T-helper 2 cell treated with Interferon-gamma antibody and Interleukin-4, amounts not matched to agents 100 ng/mL and 5 ng/mL, for 36 hours (primary cell): Measurements from ENCODE around the gene NUDT7. TPM values are rescaled to one million over a fixed set of nuclear protein-coding genes. Genes with fewer than 3 reads are reported as not detected.

ENCODE experiments used
- intact Hi-C: fragments of 100-400 bp; cut with micrococcal nuclease; formaldehyde crosslinking; loops from one replicate; pipeline ENCODE4 v1.15.1; 2023
- total RNA-seq: library from RNA; stranded (reverse); gene quantifications from 2 replicates; pipeline ENCODE4 v1.2.3, GENCODE V29; 2022

Gene NUDT7
- 6.7 and 7.3 TPM in 2 replicates for total RNA-seq

- intact Hi-C loops = loop anchor here (1.0 kb wide), 3 partner anchors 377 to 532 kb away; partner anchors contain the start of gene WWOX
Observed at GRCh38 chr16:77722309-77723107, at the start of gene NUDT7. TSS of gene NUDT7 (plus strand) at chr16:77722514. CDS start at chr16:77722583, 69 bp downstream.

- intact Hi-C loops = loop anchor here (1.0 to 2.0 kb wide), 4 partner anchors 107 to 424 kb away; partner anchors contain the start of gene WWOX
Observed at GRCh38 chr16:77674888-77675287, 47.4 kb upstream of the NUDT7 start.

GRCh38 chr16:77675464-77676324 is 46.6 kb upstream of the NUDT7 start:
- intact Hi-C loops = loop anchor here (1.0 to 2.0 kb wide), 4 partner anchors 107 to 423 kb away; partner anchors contain the start of gene WWOX

- intact Hi-C loops = no loop called here
Observed at GRCh38 chr16:77677129-77677528, 45.2 kb upstream of the NUDT7 start.

GRCh38 chr16:77679391-77679790 is 42.9 kb upstream of the NUDT7 start:
- intact Hi-C loops = no loop called here

- intact Hi-C loops = no loop called here
Observed at GRCh38 chr16:77679901-77680300, 42.4 kb upstream of the NUDT7 start.

- intact Hi-C loops = no loop called here
Observed at GRCh38 chr16:77680496-77680895, 41.8 kb upstream of the NUDT7 start.

GRCh38 chr16:77682586-77682985 is 39.7 kb upstream of the NUDT7 start:
- intact Hi-C loops = no loop called here

GRCh38 chr16:77683397-77684180 is 38.7 kb upstream of the NUDT7 start:
- intact Hi-C loops = no loop called here

GRCh38 chr16:77684181-77684526 is 38.2 kb upstream of the NUDT7 start:
- intact Hi-C loops = no loop called here

GRCh38 chr16:77686385-77686784 is 35.9 kb upstream of the NUDT7 start:
- intact Hi-C loops = no loop called here

GRCh38 chr16:77689971-77690370 is 32.3 kb upstream of the NUDT7 start:
- intact Hi-C loops = no loop called here

- intact Hi-C loops = no loop called here
Observed at GRCh38 chr16:77690416-77690815, 31.9 kb upstream of the NUDT7 start.

- intact Hi-C loops = no loop called here
Observed at GRCh38 chr16:77692612-77693011, 29.7 kb upstream of the NUDT7 start.

- intact Hi-C loops = no loop called here
Observed at GRCh38 chr16:77696149-77696548, 26.2 kb upstream of the NUDT7 start.

GRCh38 chr16:77700846-77701245 is 21.5 kb upstream of the NUDT7 start:
- intact Hi-C loops = no loop called here

- intact Hi-C loops = no loop called here
Observed at GRCh38 chr16:77705351-77705750, 17.0 kb upstream of the NUDT7 start.

- intact Hi-C loops = no loop called here
Observed at GRCh38 chr16:77711179-77711578, 11.1 kb upstream of the NUDT7 start.

- intact Hi-C loops = no loop called here
Observed at GRCh38 chr16:77711775-77712174, 10.5 kb upstream of the NUDT7 start.

- intact Hi-C loops = no loop called here
Observed at GRCh38 chr16:77715145-77715544, 7.2 kb upstream of the NUDT7 start.

GRCh38 chr16:77721752-77722308 is 484 bp upstream of the NUDT7 start:
- intact Hi-C loops = loop anchor here (1.0 kb wide), 3 partner anchors 377 to 532 kb away; partner anchors contain the start of gene WWOX
